GM19238 (cell line): ENCODE results near the gene WDR64.

Experiments
- DNase-seq: peaks from one replicate; pipeline ENCODE4 v3.0.0; 2011; ENCODE audit warnings: low spot score; ENCODE audit not compliant: insufficient read length

The WDR64 gene

GRCh38 chr1:241836941-241837340, 184.9 kb downstream of the WDR64 start:
- DNase-seq: no peak

GRCh38 chr1:241837416-241837815, 185.3 kb downstream of the WDR64 start:
- no peak for DNase-seq

- DNase-seq: no peak
Observed at GRCh38 chr1:241837901-241838300, 185.8 kb downstream of the WDR64 start.

- DNase-seq: no peak
Observed at GRCh38 chr1:241838897-241839296, 186.8 kb downstream of the WDR64 start.

- DNase-seq: no peak
Observed at GRCh38 chr1:241839369-241839979, 187.4 kb downstream of the WDR64 start.

GRCh38 chr1:241840164-241840563, 188.1 kb downstream of the WDR64 start:
- DNase-seq: no peak

GRCh38 chr1:241841691-241842090, 189.6 kb downstream of the WDR64 start:
- no peak for DNase-seq

- DNase-seq: no peak
Observed at GRCh38 chr1:241842565-241842964, 190.5 kb downstream of the WDR64 start.

- no peak for DNase-seq
Observed at GRCh38 chr1:241844593-241844992, 192.5 kb downstream of the WDR64 start.

- no peak for DNase-seq
Observed at GRCh38 chr1:241846375-241846774, 194.3 kb downstream of the WDR64 start.

- no peak for DNase-seq
Observed at GRCh38 chr1:241846862-241847539, 194.9 kb downstream of the WDR64 start.

GRCh38 chr1:241847540-241847795, 195.4 kb downstream of the WDR64 start:
- DNase-seq: no peak

- DNase-seq: peak; percentile 91
Observed at GRCh38 chr1:241847796-241848685, 196.0 kb downstream of the WDR64 start, which contains the start of gene EXO1. TSS of gene EXO1 (plus strand) at chr1:241848204. CDS start at chr1:241850426, 2,222 bp downstream.

- DNase-seq: no peak
Observed at GRCh38 chr1:241848686-241849344, 196.7 kb downstream of the WDR64 start.

GRCh38 chr1:241849345-241849695, 197.2 kb downstream of the WDR64 start:
- DNase-seq: no peak
